MCF 10A (cell line): ENCODE measurements around the gene DDA1. TPM values are rescaled to one million over a fixed set of nuclear protein-coding genes. Genes with fewer than 3 reads are reported as not detected.

Experiments
- BruUV-seq: library from RNA; stranded (reverse); fragments of 400-500 nt; replicated peaks from 2 replicates; lab custom pipeline; 2021; lab: Mats Ljungman, UMichigan
- CTCF ChIA-PET: fragments of 300-600 bp; sonication (Branson Sonifier 250); formaldehyde crosslinking; extraction: SDS; loops from one replicate; lab custom pipeline; 2021; ENCODE audit warnings: antibody characterized with exemption, inconsistent platforms; lab: Yijun Ruan, JAX
- POLR2A ChIA-PET: fragments of 300-600, 350-650 bp; sonication (Branson Sonifier 250); formaldehyde crosslinking; extraction: SDS; loops from one replicate; lab custom pipeline; 2020; ENCODE audit warnings: antibody characterized with exemption, inconsistent platforms; lab: Yijun Ruan, JAX
- DNase-seq: peaks from one replicate; pipeline ENCODE4 v3.0.0-alpha.2; 2018; ENCODE audit not compliant: unreplicated experiment
- H3K27ac Mint-ChIP-seq: one replicate; pipeline ENCODE4 v1.8.0; 2022; ENCODE audit warnings: mild to moderate bottlenecking, low read depth, mixed read lengths; ENCODE audit not compliant: unreplicated experiment
- H3K27me3 Mint-ChIP-seq: one replicate; pipeline ENCODE4 v1.8.0; 2022; ENCODE audit warnings: mixed read lengths; ENCODE audit not compliant: insufficient read depth, unreplicated experiment
- H3K36me3 Mint-ChIP-seq: one replicate; pipeline ENCODE4 v1.8.0; 2022; ENCODE audit warnings: mild to moderate bottlenecking, moderate library complexity, mixed read lengths; ENCODE audit not compliant: insufficient read depth, unreplicated experiment
- H3K4me1 Mint-ChIP-seq: one replicate; pipeline ENCODE4 v1.8.0; 2022; ENCODE audit warnings: mixed read lengths; ENCODE audit not compliant: insufficient read depth, unreplicated experiment
- H3K4me3 Mint-ChIP-seq: one replicate; pipeline ENCODE4 v1.8.0; 2022; ENCODE audit warnings: mild to moderate bottlenecking, moderate library complexity, mixed read lengths; ENCODE audit not compliant: unreplicated experiment
- H3K9me3 Mint-ChIP-seq: one replicate; pipeline ENCODE4 v1.8.0; 2022; ENCODE audit warnings: mixed read lengths; ENCODE audit not compliant: unreplicated experiment
- CTCF ChIP-seq: fragments of 200-600 bp; IDR thresholded peaks from one replicate; pipeline ENCODE4 v1.8.0; 2022; ENCODE audit warnings: antibody characterized with exemption, mild to moderate bottlenecking; ENCODE audit not compliant: unreplicated experiment
- intact Hi-C: fragments of 100-400 bp; cut with micrococcal nuclease; formaldehyde crosslinking; loops from 2 replicates; pipeline ENCODE4 v1.14.1; 2022
- total RNA-seq: library from RNA; stranded (reverse); gene quantifications from 2 replicates; pipeline ENCODE4 v1.2.3, GENCODE V29; 2022

Gene DDA1
- total RNA-seq, 1 experiment from 2014 or later = 57.4 TPM

- no peaks in the 10 kb centered on the region for H3K27me3 Mint-ChIP-seq
- no TSS peak for BruUV-seq
- DNase-seq = no peak
- no peak for TF ChIP-seq CTCF
- peaks cover 20% of the 10 kb centered on the region for H3K4me1 Mint-ChIP-seq
- CTCF ChIA-PET = interaction anchor here (0.6 to 1.0 kb wide), 2 partner anchors 24 to 36 kb away, joined by 3 read pairs; no protein-coding TSS in a partner anchor
- POLR2A ChIA-PET = interaction anchor here (0.6 to 10.1 kb wide), 2 partner anchors 22 to 253 kb away, joined by 3 to 152 read pairs; partner anchors contain the start of genes ABHD8, DDA1 and MRPL34
- H3K9me3 Mint-ChIP-seq = no peaks in the 10 kb centered on the region
- no peak overlapping the region for H3K4me3 Mint-ChIP-seq
- intact Hi-C loops = no loop called here
- no peak overlapping the region for H3K27ac Mint-ChIP-seq
- peaks cover 28% of the 10 kb centered on the region for H3K36me3 Mint-ChIP-seq
These were observed 21.1 kb downstream of the DDA1 start for GRCh38 chr19:17330262-17331044.

- DNase-seq = no peak
- no peak overlapping the region for H3K27ac Mint-ChIP-seq
- BruUV-seq = no TSS peak
- TF ChIP-seq CTCF = no peak
- H3K27me3 Mint-ChIP-seq = no peaks in the 10 kb centered on the region
- POLR2A ChIA-PET = interaction anchor here (10.1 kb wide), 1 partner anchor 23 kb away, joined by 152 read pairs; the partner anchor contains the start of genes ABHD8, DDA1 and MRPL34
- no peaks in the 10 kb centered on the region for H3K9me3 Mint-ChIP-seq
- CTCF ChIA-PET = interaction anchor here (1.0 to 2.9 kb wide), 2 partner anchors 15 to 24 kb away, joined by 3 to 8 read pairs; no protein-coding TSS in a partner anchor
- H3K4me1 Mint-ChIP-seq = peaks cover 15% of the 10 kb centered on the region
- no peak overlapping the region for H3K4me3 Mint-ChIP-seq
- peaks cover 28% of the 10 kb centered on the region for H3K36me3 Mint-ChIP-seq
- intact Hi-C loops = no loop called here
These were observed 21.7 kb downstream of the DDA1 start for GRCh38 chr19:17331045-17331558.

GRCh38 chr19:17332360-17332676 is 23.0 kb downstream of the DDA1 start:
- no TSS peak for BruUV-seq
- TF ChIP-seq CTCF = no peak
- H3K4me1 Mint-ChIP-seq = peaks cover 15% of the 10 kb centered on the region
- peaks cover 23% of the 10 kb centered on the region for H3K36me3 Mint-ChIP-seq
- ChIA-PET CTCF (interaction anchor here (0.6 to 2.9 kb wide), 3 partner anchors 13 to 59 kb away, joined by 3 to 8 read pairs (median 6); no protein-coding TSS in a partner anchor), POLR2A (interaction anchor here (0.6 to 10.1 kb wide), 2 partner anchors 24 to 840 kb away, joined by 3 to 152 read pairs; partner anchors contain the start of genes ABHD8, DDA1 and MRPL34)
- DNase-seq = no peak
- no peaks in the 10 kb centered on the region for H3K27me3 Mint-ChIP-seq
- intact Hi-C loops = no loop called here
- no peak overlapping the region for H3K4me3 Mint-ChIP-seq
- no peak overlapping the region for H3K27ac Mint-ChIP-seq
- no peaks in the 10 kb centered on the region for H3K9me3 Mint-ChIP-seq
